Endothelial cell of umbilical vein (primary cell): ENCODE results near the gene OR7D4. TPM values are rescaled to one million over a fixed set of nuclear protein-coding genes. Genes with fewer than 3 reads are reported as not detected.

Experiments
- Bru-seq: library from RNA; stranded (reverse); fragments of 400-500 nt; gene quantifications from one replicate; lab custom pipeline; 2021; lab: Mats Ljungman, UMichigan
- BruChase-seq, 2 experiments: library from RNA; stranded (reverse); fragments of 400-500 nt; gene quantifications; one replicate each; lab custom pipeline; 2021; lab: Mats Ljungman, UMichigan
- BruUV-seq: library from RNA; stranded (reverse); fragments of 400-500 nt; replicated peaks from 2 replicates; lab custom pipeline; 2021; lab: Mats Ljungman, UMichigan
- CTCF ChIA-PET: fragments of 300-600, 350-600 bp; sonication (Branson Sonifier 250); formaldehyde crosslinking; loops from one replicate; lab custom pipeline; 2021; ENCODE audit warnings: antibody characterized with exemption, inconsistent platforms; lab: Charles Lee
- POLR2A ChIA-PET: fragments of 300-600, 350-600 bp; sonication (Branson Sonifier 250); formaldehyde crosslinking; loops from one replicate; lab custom pipeline; 2021; ENCODE audit warnings: antibody characterized with exemption, inconsistent platforms; lab: Charles Lee
- DNase-seq: peaks from one replicate; pipeline ENCODE4 v3.0.0-alpha.2; 2011; ENCODE audit warnings: low read depth, low spot score
- FAIRE-seq: peaks from 2 replicates; lab custom pipeline; 2011; peaks lifted over from hg19 to GRCh38; lab: Jason Lieb, UNC
- H2AFZ ChIP-seq: 2 replicates; pipeline ENCODE4 v1.6.0; 2012; ENCODE audit warnings: low read depth, low read length, control low read depth, inconsistent platforms
- H3K27ac ChIP-seq: 2 replicates; pipeline ENCODE4 v1.5.1; 2011; ENCODE audit warnings: low read depth, mild to moderate bottlenecking, control low read depth, low read length, moderate library complexity; ENCODE audit not compliant: insufficient read depth
- H3K27me3 ChIP-seq, 2 experiments: 2 replicates each; pipeline versions ENCODE4 v1.6.0 to v1.6.1; 2011; ENCODE audit warnings: low read length in 2 of 2, mixed read lengths in 1 of 2; ENCODE audit not compliant: control insufficient read depth in 2 of 2, insufficient read depth in 2 of 2
- H3K36me3 ChIP-seq, 2 experiments: 2 replicates in 1 of 2; 3 replicates in 1 of 2; pipeline ENCODE4 v1.5.1; 2011; ENCODE audit warnings: low read length in 2 of 2, mild to moderate bottlenecking in 1 of 2, moderate library complexity in 1 of 2; ENCODE audit not compliant: control insufficient read depth in 2 of 2, insufficient read depth in 2 of 2; ENCODE audit errors: extremely low read depth in 1 of 2
- H3K4me1 ChIP-seq: 3 replicates; pipeline ENCODE4 v1.5.1; 2011; ENCODE audit warnings: mild to moderate bottlenecking, low read length; ENCODE audit not compliant: control insufficient read depth, insufficient read depth; ENCODE audit errors: extremely low read depth
- H3K4me2 ChIP-seq: 2 replicates; pipeline ENCODE4 v1.6.1; 2011; ENCODE audit warnings: low read length, control low read depth, mixed read lengths; ENCODE audit not compliant: insufficient read depth
- H3K4me3 ChIP-seq, 3 experiments: fragments of 200-600 bp in 1 of 3; sonication (generic), shearing (Covaris generic) in 1 of 3; replicated peaks in 1 of 3; 2 replicates each; pipeline ENCODE4 v1.5.1; 2011 to 2016; ENCODE audit warnings: control low read depth in 3 of 3, low read length in 3 of 3, mild to moderate bottlenecking in 2 of 3, inconsistent platforms in 1 of 3, low read depth in 1 of 3, moderate library complexity in 1 of 3; ENCODE audit not compliant: insufficient read depth in 1 of 3
- H3K79me2 ChIP-seq: 2 replicates; pipeline ENCODE4 v1.6.0; 2012; ENCODE audit warnings: low read length, inconsistent platforms; ENCODE audit not compliant: control insufficient read depth, insufficient read depth
- H3K9ac ChIP-seq: replicated peaks from 2 replicates; pipeline ENCODE3; 2011; ENCODE audit warnings: low read length, control low read depth; ENCODE audit not compliant: insufficient read depth; ENCODE audit errors: extremely low read depth
- H3K9me1 ChIP-seq: replicated peaks from 3 replicates; pipeline ENCODE4 v1.6.0; 2011; ENCODE audit warnings: mild to moderate bottlenecking, low read length; ENCODE audit not compliant: control insufficient read depth, insufficient read depth; ENCODE audit errors: extremely low read depth
- H3K9me3 ChIP-seq: replicated peaks from 2 replicates; pipeline ENCODE4 v1.5.1; 2012; ENCODE audit warnings: low read length, inconsistent platforms; ENCODE audit not compliant: control insufficient read depth, insufficient read depth
- H4K20me1 ChIP-seq: replicated peaks from 2 replicates; pipeline ENCODE3; 2011; ENCODE audit warnings: mild to moderate bottlenecking, low read length; ENCODE audit not compliant: control insufficient read depth, insufficient read depth; ENCODE audit errors: extremely low read depth
- CTCF ChIP-seq, 2 donors: IDR thresholded peaks; 1 replicate in 1 of 2; 2 replicates in 1 of 2; pipeline ENCODE4 v1.5.1; 2011; ENCODE audit warnings: low read length in 2 of 2, mild to moderate bottlenecking in 2 of 2, moderate library complexity in 2 of 2, control low read depth in 1 of 2, inconsistent platforms in 1 of 2, low read depth in 1 of 2; ENCODE audit not compliant: insufficient read depth in 1 of 2; ENCODE audit errors: extremely low read depth in 1 of 2
- EZH2 ChIP-seq: IDR thresholded peaks from 2 replicates; pipeline ENCODE4 v1.6.1; 2012; ENCODE audit warnings: borderline replicate concordance, low read depth, mild to moderate bottlenecking, moderate library complexity, low read length, inconsistent platforms; ENCODE audit not compliant: severe bottlenecking
- FOS ChIP-seq: IDR thresholded peaks from 2 replicates; pipeline ENCODE4 v1.6.1; 2011; ENCODE audit warnings: mild to moderate bottlenecking, low read length, moderate library complexity, borderline replicate concordance; ENCODE audit not compliant: insufficient read depth
- GATA2 ChIP-seq: IDR thresholded peaks from 2 replicates; pipeline ENCODE4 v1.7.0; 2011; ENCODE audit warnings: low read depth, mild to moderate bottlenecking, moderate library complexity, mixed read lengths, low read length; ENCODE audit not compliant: insufficient read length, insufficient read depth
- JUN ChIP-seq: IDR thresholded peaks from 2 replicates; pipeline ENCODE4 v1.6.1; 2011; ENCODE audit warnings: borderline replicate concordance, low read depth; ENCODE audit not compliant: insufficient read length, insufficient read depth
- MYC ChIP-seq: IDR thresholded peaks from one replicate; pipeline ENCODE4 v1.6.1; 2011; ENCODE audit warnings: mild to moderate bottlenecking, low read depth, low read length
- POLR2A ChIP-seq: IDR thresholded peaks from 2 replicates; pipeline ENCODE4 v1.6.1; 2012; ENCODE audit warnings: low read depth, mild to moderate bottlenecking, control low read depth, low read length
- POLR2AphosphoS5 ChIP-seq: IDR thresholded peaks from 2 replicates; pipeline ENCODE4 v1.6.1; 2012; ENCODE audit warnings: low read depth, mild to moderate bottlenecking, control low read depth, low read length, moderate library complexity; ENCODE audit not compliant: insufficient read depth
- dilution Hi-C: fragments of 300-500 bp; cut with MboI; formaldehyde crosslinking; loops from one replicate; pipeline ENCODE4 v1.15.0; 2019; ENCODE audit warnings: low sequenced_read_pairs; ENCODE audit not compliant: extremely low pct_ligation_motif_present
- intact Hi-C: fragments of 100-400 bp; cut with micrococcal nuclease; formaldehyde crosslinking; loops from one replicate; pipeline ENCODE4 v1.10.0; 2022
- long read RNA-seq: library from polyadenylated mRNA; stranded (forward); transcript quantifications from one replicate; pipeline ENCODE4 v2.0.0, GENCODE V29; 2021
- polyA minus RNA-seq, 3 experiments: library from RNA; depleted of rRNA, polyadenylated mRNA; stranded (reverse); fragments of >200 nt; gene quantifications; 1 replicate in 1 of 3; 2 replicates in 2 of 3; pipeline ENCODE4 v1.2.3, GENCODE V29; 2011
- polyA plus RNA-seq, 4 experiments: library from polyadenylated mRNA; depleted of rRNA in 3 of 4; stranded (reverse) in 3 of 4; unstranded in 1 of 4; fragments of >200 nt; gene quantifications; 2 replicates each; pipeline versions ENCODE4 v1.2.1 to v1.2.3, GENCODE V29; 2011 to 2012; ENCODE audit warnings: missing spikeins in 1 of 4
- total RNA-seq: library from RNA; stranded (reverse); gene quantifications from 2 replicates; pipeline ENCODE4 v1.2.3, GENCODE V29; 2021
- TF ChIP-seq, protein P1 (sequence below): IDR thresholded peaks from 2 replicates; pipeline ENCODE4 v1.6.1; 2011; ENCODE audit not compliant: insufficient read depth, insufficient read length

Gene OR7D4
- total RNA-seq: not detected in 2 replicates
- not detected in 2 replicates for polyA plus RNA-seq
- not detected in 2 replicates for polyA plus RNA-seq (2011; cell fraction: cytosol; rRNA removed)
- not detected in 2 replicates for polyA plus RNA-seq (2011; cell fraction: nucleus; rRNA removed)
- not detected in 2 replicates for polyA plus RNA-seq (2012)
- polyA minus RNA-seq: not detected in 2 replicates
- polyA minus RNA-seq (2011; cell fraction: cytosol; rRNA and poly(A)+ RNA removed): not detected
- polyA minus RNA-seq (2011; cell fraction: nucleus; rRNA and poly(A)+ RNA removed): not detected in 2 replicates
- not detected for Bru-seq, nascent RNA
- BruChase-seq, experiment 1, labeled RNA remaining after a 6-hour chase: not detected
- not detected for BruChase-seq, experiment 2, labeled RNA remaining after a 2-hour chase
- long read RNA-seq: 0 reads

- no peaks in the 10 kb centered on the region for H3K4me1 ChIP-seq
- no peaks in the 10 kb centered on the region for H3K9me1 ChIP-seq
- no peaks in the 10 kb centered on the region for H3K27me3 ChIP-seq
- BruUV-seq: no TSS peak
- no peak for DNase-seq
- intact Hi-C loops: no loop called here
- ChIA-PET POLR2A (no interaction called here), CTCF (no interaction called here)
- H2AFZ ChIP-seq: no peak within 1 kb of the TSS
- H3K27ac ChIP-seq: no peak within 1 kb of the TSS
- no peak for FAIRE-seq
- dilution Hi-C loops: no loop called here
- TF ChIP-seq MYC: no peak
- TF ChIP-seq GATA2: no peak
- no peak for TF ChIP-seq JUN
- TF ChIP-seq POLR2A: no peak
- TF ChIP-seq EZH2: no peak
- TF ChIP-seq, protein P1, sequence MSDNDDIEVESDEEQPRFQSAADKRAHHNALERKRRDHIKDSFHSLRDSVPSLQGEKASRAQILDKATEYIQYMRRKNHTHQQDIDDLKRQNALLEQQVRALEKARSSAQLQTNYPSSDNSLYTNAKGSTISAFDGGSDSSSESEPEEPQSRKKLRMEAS: no peak
- TF ChIP-seq POLR2AphosphoS5: no peak
- no peak for TF ChIP-seq FOS
- no peak for TF ChIP-seq CTCF (IDR thresholded peaks at IDR 0.05; ENCODE audit: extremely low read depth in 1 of 2, insufficient read depth in 1 of 2, low read depth in 1 of 2, low read length in 2 of 2)
- H3K79me2 ChIP-seq: no peaks in the 10 kb centered on the region
- no peaks in the 10 kb centered on the region for H3K36me3 ChIP-seq
- no peak within 1 kb of the TSS for H3K4me2 ChIP-seq
- no peak within 1 kb of the TSS for H3K9ac ChIP-seq
- no peaks in the 10 kb centered on the region for H4K20me1 ChIP-seq
- no peak within 1 kb of the TSS for H3K4me3 ChIP-seq
- H3K9me3 ChIP-seq: no peaks in the 10 kb centered on the region
Measured at GRCh38 chr19:9219489-9219888, at the start of gene OR7D4. OR7D4 (minus strand) TSS chr19:9219589; CDS start chr19:9214837, 4,752 bp downstream.
